Stimulated activated CD4-positive, alpha-beta T cell treated with anti-CD3 and anti-CD28 coated beads, Interleukin-2, amount 100 ng/mL, for 48 hours (primary cell): ENCODE data around the gene CEND1.

Source experiments
- DNase-seq, 2 donors: peaks; one replicate each; pipeline ENCODE4 v3.0.0-alpha.2; 2020

Gene CEND1

DNA sequence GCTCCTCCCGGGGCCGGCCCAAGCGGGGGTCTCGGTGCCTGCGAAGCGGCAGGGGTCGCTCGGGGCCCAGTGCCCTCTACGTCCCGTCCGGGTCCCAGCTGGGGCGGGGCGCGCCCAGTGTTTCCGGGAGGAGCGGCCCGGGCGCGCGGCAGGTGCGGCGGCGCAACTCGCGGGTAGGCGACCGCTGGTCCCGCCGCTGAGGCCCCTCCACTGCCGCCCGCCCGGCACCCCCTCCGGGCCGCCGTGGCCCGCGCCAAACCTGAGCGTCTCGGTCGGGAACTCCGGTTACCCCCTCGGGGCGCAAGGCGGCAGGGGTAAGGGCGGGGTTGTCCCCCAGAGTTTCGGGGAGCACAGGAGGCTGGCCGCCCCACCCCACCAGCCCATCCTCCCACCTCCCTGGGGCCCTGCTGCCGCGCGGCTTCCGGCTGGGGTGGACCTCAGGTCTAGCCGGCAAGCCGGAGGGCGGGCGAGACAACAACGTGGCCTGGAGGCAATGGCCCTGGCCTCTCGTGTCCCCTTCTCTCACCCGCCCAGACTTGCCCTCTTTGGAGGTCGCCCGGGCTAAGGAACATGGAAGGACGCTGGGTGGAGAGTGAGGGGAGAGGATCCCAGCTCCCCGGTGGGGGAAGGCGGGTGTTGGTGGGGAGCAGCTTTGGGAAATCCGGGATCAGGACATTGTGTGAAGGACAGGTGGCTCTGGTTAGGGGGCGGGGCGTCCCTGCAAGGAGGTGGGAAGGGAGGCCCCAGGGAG, 37.4 kb upstream of the CEND1 start:
- DNase-seq = no peak

DNA sequence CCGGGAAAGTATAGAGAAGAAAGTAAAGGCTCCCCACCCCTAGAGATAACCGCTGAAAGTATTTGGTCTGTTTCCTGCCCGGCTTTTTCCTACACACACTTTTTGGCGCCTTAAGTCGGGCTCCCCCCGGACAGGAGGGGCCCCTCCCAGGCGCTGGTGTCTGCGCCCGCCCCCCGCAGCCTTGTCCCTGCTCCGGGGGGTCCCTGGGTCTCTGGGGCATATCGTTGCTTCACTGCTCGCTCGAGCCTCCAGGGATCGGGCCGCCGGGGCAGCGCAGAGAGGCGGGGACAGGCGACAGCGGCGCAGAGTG, 36.9 kb upstream of the CEND1 start:
- DNase-seq = no peak

DNA sequence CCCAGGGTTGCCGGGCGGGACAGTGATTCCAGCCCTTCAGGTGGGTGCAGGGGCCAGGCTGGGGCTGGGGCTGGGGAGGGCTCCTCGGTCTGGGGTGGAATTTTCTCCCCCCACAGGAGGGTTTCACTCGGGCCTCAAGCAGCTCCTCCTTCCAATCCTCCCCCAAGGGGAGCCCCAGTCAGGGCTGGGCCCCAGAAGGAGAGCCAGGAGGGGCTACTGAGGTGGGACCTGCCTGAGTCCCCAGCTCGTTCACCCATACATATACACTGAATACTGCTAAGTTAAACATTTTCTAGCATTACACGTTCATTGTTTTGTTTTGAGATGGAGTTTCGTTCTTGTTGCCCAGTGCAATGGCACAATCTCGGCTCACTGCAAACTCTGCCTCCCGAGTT, 36.3 kb upstream of the CEND1 start:
- DNase-seq = no peak

DNA sequence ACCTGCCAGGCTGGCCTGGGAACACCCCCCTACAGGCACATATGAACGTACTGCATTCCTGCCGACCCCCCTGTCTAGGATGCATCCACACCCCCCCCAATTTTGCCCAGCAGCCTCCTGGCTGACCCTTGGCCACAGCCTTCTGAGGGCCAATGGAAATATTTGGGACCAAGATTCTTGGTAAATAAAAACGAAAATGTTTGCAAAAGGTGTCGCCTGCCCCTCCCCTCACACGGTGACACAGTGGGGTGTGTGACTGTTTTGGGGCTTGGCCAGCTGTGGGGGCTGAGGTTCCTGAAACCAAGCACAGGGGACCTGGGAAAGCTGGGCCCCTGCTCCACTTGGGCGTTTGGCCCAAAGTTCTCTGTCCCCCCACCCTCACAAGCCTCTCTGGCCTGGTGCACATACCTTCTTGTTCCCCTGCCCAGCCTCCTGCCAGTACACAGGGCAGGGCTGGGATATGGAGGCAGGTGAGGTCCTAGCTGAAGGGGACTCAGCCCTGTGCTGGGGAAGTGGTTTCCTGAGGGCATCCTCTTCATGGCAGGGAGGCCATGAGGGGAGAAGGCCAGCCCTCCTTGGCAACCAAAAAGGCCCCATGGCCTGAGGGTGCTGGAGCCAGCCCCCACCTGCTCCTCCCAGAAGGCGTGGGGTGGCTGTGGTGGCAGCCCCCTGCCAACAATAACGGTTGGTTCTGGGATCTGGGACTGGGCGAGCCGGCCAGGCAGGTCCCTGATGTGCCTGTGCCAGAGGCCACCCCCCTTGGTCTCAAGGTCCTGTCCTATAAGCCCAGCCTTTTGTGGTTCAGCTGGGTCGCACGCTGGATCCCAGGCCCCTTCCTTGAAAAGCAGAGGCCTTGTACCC, 35.7 kb upstream of the CEND1 start:
- no peak for DNase-seq

DNA sequence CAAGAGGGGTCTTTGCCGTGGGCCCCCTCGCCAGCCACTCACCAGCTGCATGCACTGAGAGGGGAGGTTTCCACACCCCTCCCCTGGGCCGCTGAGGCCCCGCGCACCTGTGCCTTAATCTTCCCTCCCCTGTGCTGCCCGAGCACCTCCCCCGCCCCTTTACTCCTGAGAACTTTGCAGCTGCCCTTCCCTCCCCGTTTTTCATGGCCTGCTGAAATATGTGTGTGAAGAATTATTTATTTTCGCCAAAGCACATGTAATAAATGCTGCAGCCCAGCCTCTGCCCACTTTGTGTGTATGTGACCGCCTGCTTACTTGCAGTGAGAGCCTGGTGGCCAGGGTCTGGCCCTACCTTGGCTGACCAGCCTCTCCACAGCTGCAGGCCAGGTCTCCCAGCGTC, 35.1 kb upstream of the CEND1 start:
- DNase-seq = no peak

DNA sequence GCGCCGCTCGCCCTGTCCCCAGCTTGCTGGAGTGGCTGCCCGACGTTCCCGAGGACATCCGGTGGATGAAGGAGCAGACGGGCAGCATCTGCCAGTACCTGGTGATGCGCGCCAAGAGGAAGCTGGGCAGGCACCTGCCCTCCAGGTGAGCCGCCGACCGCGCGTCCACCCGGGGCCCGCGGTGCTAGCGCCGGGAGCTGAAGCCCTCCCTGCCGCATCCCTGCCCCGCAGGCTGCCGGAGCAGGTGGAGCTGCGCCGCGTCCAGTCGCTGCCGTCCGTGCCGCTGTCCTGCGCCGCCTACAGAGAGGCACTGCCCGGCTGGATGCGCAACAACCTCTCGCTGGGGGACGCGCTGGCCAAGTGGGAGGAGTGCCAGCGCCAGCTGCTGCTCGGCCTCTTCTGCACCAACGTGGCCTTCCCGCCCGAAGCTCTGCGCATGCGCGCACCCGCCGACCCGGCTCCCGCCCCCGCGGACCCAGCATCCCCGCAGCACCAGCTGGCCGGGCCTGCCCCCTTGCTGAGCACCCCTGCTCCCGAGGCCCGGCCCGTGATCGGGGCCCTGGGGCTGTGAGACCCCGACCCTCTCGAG, 34.5 kb upstream of the CEND1 start:
- DNase-seq = no peak

- no peak for DNase-seq
Measured at GRCh38 chr11:823441-824291, 33.8 kb upstream of the CEND1 start.

DNA sequence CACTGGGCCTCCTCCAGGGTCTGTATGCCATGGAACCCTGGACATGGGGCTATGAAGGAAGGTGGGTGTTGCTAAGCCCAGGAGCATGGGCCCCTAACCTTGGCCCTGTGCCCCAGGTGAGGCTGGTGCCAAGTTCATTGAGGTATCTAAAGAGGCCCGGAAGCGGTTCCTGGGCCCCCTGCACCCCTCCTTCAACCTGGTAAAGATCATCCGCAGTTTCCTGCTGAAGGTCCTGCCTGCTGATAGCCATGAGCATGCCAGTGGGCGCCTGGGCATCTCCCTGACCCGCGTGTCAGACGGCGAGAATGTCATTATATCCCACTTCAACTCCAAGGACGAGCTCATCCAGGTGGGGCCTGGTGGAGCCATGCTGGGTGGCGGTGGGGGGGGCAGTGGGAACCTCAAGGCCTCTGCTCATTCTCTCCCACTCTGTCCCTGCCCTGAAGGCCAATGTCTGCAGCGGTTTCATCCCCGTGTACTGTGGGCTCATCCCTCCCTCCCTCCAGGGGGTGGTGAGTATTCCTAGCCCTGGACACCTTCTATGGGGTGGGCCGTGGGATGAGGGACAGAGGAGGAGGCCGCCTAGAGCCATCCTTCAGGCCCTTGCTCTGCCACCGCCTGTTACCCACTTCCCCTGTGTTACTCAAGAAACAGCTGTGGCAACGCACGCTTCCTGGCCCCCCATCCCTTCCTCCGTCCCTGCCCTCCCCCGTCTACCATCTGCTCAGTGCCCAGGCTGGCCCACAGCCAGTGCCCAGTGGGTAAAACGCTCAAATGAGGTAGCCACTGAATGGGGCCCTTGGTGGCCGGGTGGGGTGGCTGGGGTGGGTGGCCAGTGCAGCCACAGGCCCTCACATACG, 31.9 kb upstream of the CEND1 start:
- no peak for DNase-seq

DNA sequence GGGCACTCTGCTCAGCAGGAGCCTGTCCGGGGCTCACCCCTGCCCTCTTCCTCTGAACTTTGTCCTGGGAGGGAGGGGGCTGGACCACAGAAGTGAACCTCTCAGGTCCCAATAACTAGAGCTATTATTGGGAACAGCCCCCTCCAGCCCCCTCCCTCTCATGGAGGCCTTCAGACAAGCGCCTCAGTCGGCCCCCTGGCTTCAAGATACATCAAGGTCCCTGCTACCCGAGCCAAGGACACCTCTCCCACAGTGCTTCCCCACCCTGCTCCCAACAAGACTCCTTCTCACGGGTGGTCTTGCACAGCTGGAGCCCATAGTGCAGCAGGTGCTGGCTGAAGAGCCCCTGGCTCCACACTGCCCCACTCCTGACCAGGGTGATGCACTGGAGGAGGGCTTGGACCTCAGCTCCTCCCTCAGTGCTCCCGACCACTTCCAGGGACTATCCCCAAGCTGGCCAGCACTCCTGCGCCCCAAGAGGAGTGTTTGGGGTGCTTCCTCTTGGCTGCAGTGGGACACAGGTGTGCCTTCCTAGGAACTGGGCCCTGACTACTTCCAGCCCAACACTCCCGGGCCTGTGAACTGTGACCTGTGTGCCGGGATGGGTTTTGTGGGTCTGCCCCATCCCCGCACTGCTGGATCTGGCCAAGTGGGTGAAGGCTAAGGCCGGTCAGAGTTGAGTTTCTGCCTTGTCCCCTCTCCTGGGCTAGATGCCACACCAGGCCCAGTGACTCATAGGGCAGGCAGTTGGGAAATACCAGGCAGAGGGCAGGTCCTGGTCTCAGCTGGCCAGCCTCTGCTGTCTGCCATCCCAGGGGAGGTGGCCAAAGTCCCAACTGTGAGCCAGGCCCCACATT, 31.0 kb upstream of the CEND1 start:
- DNase-seq = no peak

- peak; percentile 83 to 87 for DNase-seq
Measured at GRCh38 chr11:819943-820649, 30.2 kb upstream of the CEND1 start.

DNA sequence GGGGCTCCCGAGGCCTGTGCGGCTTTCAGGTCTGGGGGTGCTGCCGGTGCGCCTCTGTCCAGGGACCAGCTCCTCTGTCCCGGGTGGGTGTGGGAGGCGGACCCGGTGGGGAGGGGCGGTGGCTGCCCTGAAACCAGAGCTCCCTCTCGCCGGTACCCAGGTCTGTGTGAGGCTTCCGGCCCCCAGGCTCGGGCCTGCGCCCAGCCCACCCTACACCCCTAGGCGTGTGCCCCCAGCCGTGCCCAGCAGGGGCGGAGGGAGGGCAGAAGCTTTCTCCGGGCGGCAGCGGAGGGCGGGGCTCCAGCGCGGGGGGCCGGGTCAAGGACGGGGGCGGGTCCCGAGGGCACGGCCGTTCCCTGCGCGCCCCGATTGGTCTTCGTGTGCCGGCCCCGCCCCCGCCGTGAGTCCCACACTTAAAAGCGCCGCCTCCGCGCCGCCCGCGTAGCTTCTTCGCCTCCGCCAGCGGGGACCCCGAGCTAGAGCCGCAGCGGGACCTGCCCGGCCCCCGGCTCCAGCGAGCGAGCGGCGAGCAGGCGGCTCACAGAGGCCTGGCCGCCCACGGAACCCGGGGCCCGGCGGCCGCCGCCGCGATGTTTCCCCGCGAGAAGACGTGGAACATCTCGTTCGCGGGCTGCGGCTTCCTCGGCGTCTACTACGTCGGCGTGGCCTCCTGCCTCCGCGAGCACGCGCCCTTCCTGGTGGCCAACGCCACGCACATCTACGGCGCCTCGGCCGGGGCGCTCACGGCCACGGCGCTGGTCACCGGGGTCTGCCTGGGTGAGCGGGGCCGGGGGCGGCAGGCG, 29.4 kb upstream of the CEND1 start:
- peak; percentile 87 to 92 for DNase-seq

- DNase-seq = no peak
Measured at GRCh38 chr11:818396-819128, 28.7 kb upstream of the CEND1 start, which contains the start of gene PNPLA2. PNPLA2 (plus strand) TSS chr11:818914; CDS start chr11:819719, 805 bp downstream.

- DNase-seq = no peak
Measured at GRCh38 chr11:816433-816779, 26.5 kb upstream of the CEND1 start.

- no peak for DNase-seq
Measured at GRCh38 chr11:815675-816432, 26.0 kb upstream of the CEND1 start.

- no peak for DNase-seq
Measured at GRCh38 chr11:813456-814096, 23.7 kb upstream of the CEND1 start.

DNA sequence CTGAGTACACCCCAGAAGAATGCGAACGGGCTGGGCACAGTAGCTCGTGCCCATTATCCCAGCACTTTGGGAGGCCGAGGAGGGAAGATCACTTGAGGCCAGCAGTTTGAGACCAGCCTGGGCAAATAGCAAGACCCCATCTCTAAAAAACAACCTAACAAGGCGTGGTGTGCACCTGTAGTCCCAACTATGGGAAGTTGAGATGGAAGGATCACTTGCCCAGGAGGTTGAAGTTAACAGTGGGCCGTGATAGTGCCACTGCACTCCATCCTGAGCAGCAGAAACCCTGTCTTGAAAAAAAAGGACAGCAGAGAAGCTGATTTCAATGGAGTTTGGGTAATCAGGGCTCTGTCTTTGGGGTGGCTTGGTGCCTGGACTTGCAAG, 23.2 kb upstream of the CEND1 start:
- no peak for DNase-seq

GRCh38 chr11:812390-812789, 22.5 kb upstream of the CEND1 start:
- no peak for DNase-seq
